PC-3 (cell line): Measurements from ENCODE around the gene IQSEC3.

Source experiments
- EZH2 ChIP-seq: fragments of 300-600 bp; sonication (generic); IDR thresholded peaks from one replicate; pipeline ENCODE4 v1.6.1; 2017; ENCODE audit warnings: antibody characterized with exemption, mild to moderate bottlenecking, low read length; ENCODE audit not compliant: unreplicated experiment
- EZH2phosphoT487 ChIP-seq: fragments of 300-600 bp; sonication (generic); IDR thresholded peaks from 2 replicates; pipeline ENCODE4 v1.6.1; 2018; ENCODE audit warnings: mild to moderate bottlenecking, antibody characterized with exemption, low read length, borderline replicate concordance
- TF ChIP-seq, protein P1 (sequence below): fragments of 300-600 bp; sonication (generic); conservative IDR thresholded peaks from 2 replicates; pipeline ENCODE4 v1.5.1; 2017; ENCODE audit warnings: antibody characterized with exemption, low read depth, mild to moderate bottlenecking, low read length

DNA sequence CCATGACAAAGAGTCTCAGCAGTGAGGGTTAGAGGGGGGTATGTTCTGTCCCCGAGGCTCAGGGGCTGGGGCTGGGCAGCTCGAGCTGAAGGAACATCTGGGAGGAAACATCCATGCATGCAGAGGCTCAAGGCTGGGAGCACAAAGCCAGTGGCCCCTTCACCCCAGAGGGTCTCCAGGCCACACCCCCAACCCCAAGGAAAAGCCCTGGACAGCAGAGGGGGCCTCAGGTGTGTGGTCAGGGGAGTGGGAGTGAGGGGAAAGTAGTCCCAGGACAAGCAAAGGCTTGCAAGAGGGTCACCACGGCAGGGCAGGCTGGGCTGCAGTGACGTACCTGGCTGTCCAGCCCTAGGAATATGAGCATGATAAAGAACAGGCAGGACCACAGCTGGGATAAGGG lies 129.9 kb downstream of the IQSEC3 start:
- TF ChIP-seq, protein P1, sequence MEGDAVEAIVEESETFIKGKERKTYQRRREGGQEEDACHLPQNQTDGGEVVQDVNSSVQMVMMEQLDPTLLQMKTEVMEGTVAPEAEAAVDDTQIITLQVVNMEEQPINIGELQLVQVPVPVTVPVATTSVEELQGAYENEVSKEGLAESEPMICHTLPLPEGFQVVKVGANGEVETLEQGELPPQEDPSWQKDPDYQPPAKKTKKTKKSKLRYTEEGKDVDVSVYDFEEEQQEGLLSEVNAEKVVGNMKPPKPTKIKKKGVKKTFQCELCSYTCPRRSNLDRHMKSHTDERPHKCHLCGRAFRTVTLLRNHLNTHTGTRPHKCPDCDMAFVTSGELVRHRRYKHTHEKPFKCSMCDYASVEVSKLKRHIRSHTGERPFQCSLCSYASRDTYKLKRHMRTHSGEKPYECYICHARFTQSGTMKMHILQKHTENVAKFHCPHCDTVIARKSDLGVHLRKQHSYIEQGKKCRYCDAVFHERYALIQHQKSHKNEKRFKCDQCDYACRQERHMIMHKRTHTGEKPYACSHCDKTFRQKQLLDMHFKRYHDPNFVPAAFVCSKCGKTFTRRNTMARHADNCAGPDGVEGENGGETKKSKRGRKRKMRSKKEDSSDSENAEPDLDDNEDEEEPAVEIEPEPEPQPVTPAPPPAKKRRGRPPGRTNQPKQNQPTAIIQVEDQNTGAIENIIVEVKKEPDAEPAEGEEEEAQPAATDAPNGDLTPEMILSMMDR: no peak
- TF ChIP-seq EZH2 (no peak), EZH2phosphoT487 (no peak)
